PC-3 (cell line): ENCODE data around the gene PTGES3.

Experiments
- EZH2 ChIP-seq: fragments of 300-600 bp; sonication (generic); IDR thresholded peaks from one replicate; pipeline ENCODE4 v1.6.1; 2017; ENCODE audit warnings: antibody characterized with exemption, mild to moderate bottlenecking, low read length; ENCODE audit not compliant: unreplicated experiment
- TF ChIP-seq, protein P1 (sequence below): fragments of 300-600 bp; sonication (generic); conservative IDR thresholded peaks from 2 replicates; pipeline ENCODE4 v1.5.1; 2017; ENCODE audit warnings: antibody characterized with exemption, low read depth, mild to moderate bottlenecking, low read length

- TF ChIP-seq, protein P1, sequence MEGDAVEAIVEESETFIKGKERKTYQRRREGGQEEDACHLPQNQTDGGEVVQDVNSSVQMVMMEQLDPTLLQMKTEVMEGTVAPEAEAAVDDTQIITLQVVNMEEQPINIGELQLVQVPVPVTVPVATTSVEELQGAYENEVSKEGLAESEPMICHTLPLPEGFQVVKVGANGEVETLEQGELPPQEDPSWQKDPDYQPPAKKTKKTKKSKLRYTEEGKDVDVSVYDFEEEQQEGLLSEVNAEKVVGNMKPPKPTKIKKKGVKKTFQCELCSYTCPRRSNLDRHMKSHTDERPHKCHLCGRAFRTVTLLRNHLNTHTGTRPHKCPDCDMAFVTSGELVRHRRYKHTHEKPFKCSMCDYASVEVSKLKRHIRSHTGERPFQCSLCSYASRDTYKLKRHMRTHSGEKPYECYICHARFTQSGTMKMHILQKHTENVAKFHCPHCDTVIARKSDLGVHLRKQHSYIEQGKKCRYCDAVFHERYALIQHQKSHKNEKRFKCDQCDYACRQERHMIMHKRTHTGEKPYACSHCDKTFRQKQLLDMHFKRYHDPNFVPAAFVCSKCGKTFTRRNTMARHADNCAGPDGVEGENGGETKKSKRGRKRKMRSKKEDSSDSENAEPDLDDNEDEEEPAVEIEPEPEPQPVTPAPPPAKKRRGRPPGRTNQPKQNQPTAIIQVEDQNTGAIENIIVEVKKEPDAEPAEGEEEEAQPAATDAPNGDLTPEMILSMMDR = no peak
- TF ChIP-seq EZH2 = no peak
Observed at GRCh38 chr12:56695327-56696101, 7.4 kb upstream of the PTGES3 start.
